G401.6 (cell line): ENCODE data around the gene UBR3.

Source experiments
- FAIRE-seq: peaks from 2 replicates; lab custom pipeline; 2012; peaks lifted over from hg19 to GRCh38; lab: Jason Lieb, UNC

Gene UBR3

GRCh38 chr2:170006587-170007325 is 179.5 kb downstream of the UBR3 start:
- peak; percentile 74 for FAIRE-seq

GRCh38 chr2:170009209-170009608 is 182.0 kb downstream of the UBR3 start:
- no peak for FAIRE-seq

GRCh38 chr2:170012773-170013172 is 185.5 kb downstream of the UBR3 start:
- no peak for FAIRE-seq

GRCh38 chr2:170013802-170014551 is 186.7 kb downstream of the UBR3 start:
- peak; percentile 80 for FAIRE-seq

GRCh38 chr2:170014769-170015168 is 187.5 kb downstream of the UBR3 start:
- FAIRE-seq = peak; percentile 79

GRCh38 chr2:170017860-170018532 is 190.7 kb downstream of the UBR3 start:
- no peak for FAIRE-seq

GRCh38 chr2:170019060-170019805 is 192.0 kb downstream of the UBR3 start:
- no peak for FAIRE-seq

- no peak for FAIRE-seq
These were observed 193.5 kb downstream of the UBR3 start for GRCh38 chr2:170020777-170021176.

GRCh38 chr2:170022692-170023091 is 195.4 kb downstream of the UBR3 start:
- no peak for FAIRE-seq

GRCh38 chr2:170024721-170025120 is 197.5 kb downstream of the UBR3 start:
- FAIRE-seq = no peak

GRCh38 chr2:170025223-170025622 is 198.0 kb downstream of the UBR3 start:
- FAIRE-seq = no peak

GRCh38 chr2:170026361-170026760 is 199.1 kb downstream of the UBR3 start:
- peak; percentile 65 for FAIRE-seq

- FAIRE-seq = no peak
These were observed 202.3 kb downstream of the UBR3 start for GRCh38 chr2:170029551-170029950.

GRCh38 chr2:170030040-170030439 is 202.8 kb downstream of the UBR3 start:
- no peak for FAIRE-seq

GRCh38 chr2:170031288-170031687 is 204.0 kb downstream of the UBR3 start:
- FAIRE-seq = peak; percentile 58

- FAIRE-seq = peak; percentile 23
These were observed 207.3 kb downstream of the UBR3 start for GRCh38 chr2:170034596-170034995.

- FAIRE-seq = no peak
These were observed 211.5 kb downstream of the UBR3 start for GRCh38 chr2:170038734-170039133.

GRCh38 chr2:170039401-170040172 is 212.3 kb downstream of the UBR3 start:
- peak; percentile 46 for FAIRE-seq

- no peak for FAIRE-seq
These were observed 217.7 kb downstream of the UBR3 start for GRCh38 chr2:170044751-170045478.

GRCh38 chr2:170047331-170048065 is 220.2 kb downstream of the UBR3 start:
- FAIRE-seq = no peak
